ENCODE data around the gene RND3.
A peak's percentile ranks its signal among the peaks of the same experiment; 100 is the strongest.

RND3 gene

DNA sequence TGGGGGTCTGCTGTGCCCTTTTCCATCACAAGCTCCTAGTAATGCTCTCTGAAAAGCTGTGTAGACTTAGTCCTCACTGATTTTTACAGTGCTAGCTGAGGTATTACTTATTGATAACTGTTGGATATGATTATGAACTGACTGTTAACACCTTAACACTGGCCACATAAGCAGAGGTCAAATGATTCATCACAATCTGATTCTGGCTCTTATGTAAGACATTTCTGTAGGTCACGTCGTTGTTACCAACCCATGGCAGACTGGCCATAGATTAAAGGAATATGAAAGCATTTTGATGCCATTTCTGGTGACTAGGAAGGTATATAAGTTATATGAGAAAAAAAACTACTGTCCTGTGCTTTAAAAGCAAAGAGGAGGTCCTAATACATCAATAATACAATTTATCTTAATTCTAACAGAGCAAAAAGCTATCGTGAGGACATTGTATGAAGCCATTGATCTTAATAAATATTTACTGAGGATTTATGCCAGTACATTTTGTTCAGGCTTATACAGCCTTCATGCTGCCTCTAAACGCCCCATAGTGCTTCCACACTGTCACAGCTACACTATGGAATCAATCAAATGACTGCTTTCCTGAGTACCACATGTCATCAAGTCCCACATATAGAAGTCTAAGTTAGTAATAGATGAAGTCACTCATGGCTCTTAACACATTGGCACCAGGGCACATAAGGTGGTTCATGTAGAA lies 6.9 kb upstream of the RND3 start:
- DNase-seq (ENCODE audit: low read depth in 2 of 2) = no peak

DNA sequence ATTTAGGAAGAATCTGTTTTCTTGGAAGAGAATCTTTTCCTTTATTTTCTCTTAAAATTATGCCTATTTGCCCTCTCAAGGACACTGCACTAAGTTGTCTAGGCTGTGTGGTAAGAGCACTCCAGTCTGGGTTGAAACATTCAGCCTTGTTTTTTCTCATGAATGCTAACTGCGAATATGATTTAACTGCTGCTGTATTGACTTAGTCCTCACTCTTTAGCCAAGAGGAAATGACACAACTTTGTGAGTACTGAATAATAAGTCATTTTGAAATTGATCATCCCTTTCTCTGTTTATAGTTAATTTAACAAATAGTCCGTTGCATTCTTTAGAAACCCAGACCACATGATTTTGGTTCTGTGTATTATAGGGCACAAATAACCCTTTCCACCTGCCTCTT lies 4.5 kb upstream of the RND3 start:
- no peak for DNase-seq (ENCODE audit: low read depth in 2 of 2)

DNA sequence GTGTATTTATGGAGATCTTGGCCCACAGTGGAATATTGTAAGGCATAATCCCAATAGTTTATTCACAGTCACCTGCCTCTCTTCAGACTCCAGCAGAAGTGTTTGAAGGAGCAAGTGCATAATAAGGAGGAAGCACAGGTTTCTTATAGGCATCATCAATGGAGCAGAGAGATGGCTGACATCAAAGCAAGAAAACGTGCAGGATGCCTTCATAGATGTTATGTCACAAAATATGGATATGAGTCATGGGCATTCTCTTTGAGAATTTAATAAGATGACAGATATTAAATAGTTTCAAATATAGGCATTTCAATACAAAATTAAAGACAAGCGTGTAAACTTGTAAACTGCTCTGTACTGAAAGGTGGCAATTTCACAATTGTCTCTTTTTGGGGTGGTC lies 4.0 kb upstream of the RND3 start:
- no peak for DNase-seq (ENCODE audit: low read depth in 2 of 2)

- no peak for DNase-seq (ENCODE audit: low read depth in 2 of 2)
These were observed 3.0 kb upstream of the RND3 start for GRCh38 chr2:150490466-150490865.

GRCh38 chr2:150486539-150487484 lies 655 bp downstream of the RND3 start:
- DNase-seq (ENCODE audit: low read depth in 2 of 2) = no peak

GRCh38 chr2:150485871-150486538 lies 1.5 kb downstream of the RND3 start:
- no peak for DNase-seq (ENCODE audit: low read depth in 2 of 2)

- peak in 1 of 2 donors; percentile 8 for DNase-seq (ENCODE audit: low read depth in 2 of 2)
These were observed 2.2 kb downstream of the RND3 start for GRCh38 chr2:150485114-150485870.

GRCh38 chr2:150484461-150485021 lies 2.9 kb downstream of the RND3 start:
- no peak for DNase-seq (ENCODE audit: low read depth in 2 of 2)

DNA sequence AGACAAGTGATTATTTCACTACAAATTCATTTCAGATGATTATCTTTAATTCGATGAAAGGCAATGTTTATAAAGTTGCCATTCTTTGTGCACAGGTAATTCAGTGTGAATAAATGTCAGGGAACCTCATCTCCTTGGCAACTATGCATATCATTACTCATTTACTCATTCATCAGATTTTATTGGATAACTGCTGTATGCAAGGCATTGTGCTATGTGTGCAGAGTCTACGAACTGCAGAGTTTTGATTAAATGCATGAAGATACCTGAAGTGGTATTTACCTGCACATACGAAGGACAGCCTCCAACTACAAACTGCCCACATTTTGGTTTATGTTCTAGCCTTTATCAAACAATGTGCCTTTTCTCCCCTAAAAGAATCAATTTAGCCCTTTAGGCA lies 3.5 kb downstream of the RND3 start:
- no peak for DNase-seq (ENCODE audit: low read depth in 2 of 2)

DNA sequence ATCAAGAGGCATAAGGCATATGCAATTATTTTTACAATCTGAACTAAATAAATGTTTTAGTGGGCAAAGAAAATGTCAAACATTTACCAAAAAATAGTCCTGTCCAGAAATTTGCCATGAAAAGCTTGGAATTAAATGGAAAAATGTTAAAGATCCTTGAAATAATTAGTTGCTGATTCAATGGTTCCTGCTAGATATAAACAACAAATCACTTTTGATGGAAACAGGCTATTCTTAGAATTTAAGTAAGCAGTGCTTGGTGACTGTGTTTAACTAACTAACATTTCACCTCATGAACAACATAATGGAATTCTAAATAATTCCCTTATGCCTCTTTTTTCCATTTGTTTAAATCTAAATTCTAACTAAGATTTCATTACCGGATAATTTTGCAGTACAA lies 3.9 kb downstream of the RND3 start:
- no peak for DNase-seq (ENCODE audit: low read depth in 2 of 2)

DNA sequence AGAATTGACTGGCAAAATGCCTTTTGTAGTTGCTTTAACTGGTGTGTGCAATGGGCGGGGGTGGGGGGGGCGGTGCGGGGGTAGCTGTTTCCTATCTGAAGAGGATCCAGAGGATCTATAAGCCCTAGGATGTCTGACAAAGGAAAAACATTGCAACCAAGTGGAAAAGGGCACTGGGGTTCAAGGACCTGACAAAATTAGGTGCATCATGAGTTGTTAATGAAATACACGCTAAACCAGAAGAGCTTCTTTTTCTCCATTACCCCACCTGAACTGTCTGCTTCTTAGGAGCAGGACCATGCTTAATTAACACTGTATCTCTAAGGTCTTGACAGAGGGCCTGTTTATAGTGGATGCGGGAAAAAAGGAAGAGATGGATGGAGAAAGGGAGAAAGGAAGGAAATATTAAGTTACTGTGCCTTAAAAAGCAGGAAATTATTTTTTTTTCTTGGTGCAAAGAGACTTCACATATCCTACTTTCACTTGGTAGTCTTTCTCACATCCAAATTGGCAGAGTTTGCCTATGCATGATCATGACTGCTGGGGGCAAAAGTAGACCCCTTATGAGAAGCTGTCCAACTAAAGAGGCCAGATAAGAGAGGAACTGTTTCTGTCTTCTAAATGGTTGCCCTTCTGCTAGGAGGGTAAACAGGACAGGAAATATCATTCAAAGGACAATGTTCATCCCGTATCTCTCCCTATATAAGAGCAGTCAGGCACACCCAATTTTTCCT lies 4.6 kb downstream of the RND3 start:
- DNase-seq (ENCODE audit: low read depth in 2 of 2) = no peak

- no peak for DNase-seq (ENCODE audit: low read depth in 2 of 2)
These were observed 5.4 kb downstream of the RND3 start for GRCh38 chr2:150482111-150482510.

- DNase-seq (ENCODE audit: low read depth in 2 of 2) = no peak
These were observed 6.3 kb downstream of the RND3 start for GRCh38 chr2:150480971-150481830.

GRCh38 chr2:150480241-150480640 lies 7.2 kb downstream of the RND3 start:
- no peak for DNase-seq (ENCODE audit: low read depth in 2 of 2)

GRCh38 chr2:150479075-150479915 lies 8.2 kb downstream of the RND3 start:
- DNase-seq (ENCODE audit: low read depth in 2 of 2) = no peak

DNA sequence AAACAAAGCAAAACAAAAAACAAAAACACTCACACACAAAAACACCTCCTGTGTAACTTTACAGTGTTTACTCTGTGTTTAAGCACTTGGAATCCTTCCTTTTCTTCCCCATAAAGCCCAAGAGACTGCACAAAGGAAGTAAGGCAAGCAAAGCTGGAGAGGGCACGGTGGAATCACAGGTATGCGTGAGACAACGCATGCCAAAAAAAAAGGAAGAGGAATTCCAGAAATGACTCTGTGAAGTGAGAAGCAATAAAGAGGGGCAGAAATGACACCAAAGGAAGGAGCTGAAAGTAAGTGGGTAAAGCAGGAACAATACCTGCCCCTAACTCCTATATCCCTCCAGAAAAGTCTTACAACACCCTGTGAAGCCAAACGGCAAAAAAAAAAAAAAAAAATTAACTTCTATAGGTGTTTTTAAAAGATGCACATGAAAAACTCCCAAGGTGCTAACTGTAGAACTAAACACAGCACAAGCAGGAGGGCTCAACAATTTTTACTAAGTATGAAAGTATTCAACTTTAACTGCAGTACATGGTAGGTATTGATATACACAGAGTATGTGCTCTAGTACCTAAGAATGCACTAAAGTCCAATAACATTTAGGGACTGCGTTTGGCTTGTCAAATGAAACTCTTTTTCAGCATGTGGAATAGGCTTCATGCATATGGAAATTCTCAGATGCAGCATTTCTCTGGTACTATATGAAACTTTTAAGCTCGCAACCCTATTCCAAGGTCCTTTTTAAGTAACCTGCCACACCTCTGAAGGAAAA lies 9.1 kb downstream of the RND3 start:
- no peak for DNase-seq (ENCODE audit: low read depth in 2 of 2)

DNA sequence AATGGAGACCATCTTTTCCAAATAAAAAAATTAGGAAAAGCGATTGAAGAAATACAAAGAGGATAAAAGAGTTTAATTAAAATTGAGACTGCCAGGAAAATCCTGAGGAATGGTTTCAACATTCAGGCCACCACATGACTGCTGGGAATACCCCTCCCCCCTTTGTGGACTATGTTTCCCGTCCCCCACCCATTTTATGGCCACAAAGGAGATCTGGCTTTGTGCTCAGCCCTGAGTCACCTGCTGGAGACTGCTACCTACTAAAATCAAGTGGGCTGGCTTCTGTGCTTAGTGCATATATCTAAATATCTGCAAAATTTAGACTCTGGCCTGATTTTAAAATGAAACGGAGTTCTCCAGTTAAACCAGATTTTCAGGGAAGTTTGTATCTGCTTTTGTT lies 10.1 kb downstream of the RND3 start:
- DNase-seq (ENCODE audit: low read depth in 2 of 2) = no peak

DNA sequence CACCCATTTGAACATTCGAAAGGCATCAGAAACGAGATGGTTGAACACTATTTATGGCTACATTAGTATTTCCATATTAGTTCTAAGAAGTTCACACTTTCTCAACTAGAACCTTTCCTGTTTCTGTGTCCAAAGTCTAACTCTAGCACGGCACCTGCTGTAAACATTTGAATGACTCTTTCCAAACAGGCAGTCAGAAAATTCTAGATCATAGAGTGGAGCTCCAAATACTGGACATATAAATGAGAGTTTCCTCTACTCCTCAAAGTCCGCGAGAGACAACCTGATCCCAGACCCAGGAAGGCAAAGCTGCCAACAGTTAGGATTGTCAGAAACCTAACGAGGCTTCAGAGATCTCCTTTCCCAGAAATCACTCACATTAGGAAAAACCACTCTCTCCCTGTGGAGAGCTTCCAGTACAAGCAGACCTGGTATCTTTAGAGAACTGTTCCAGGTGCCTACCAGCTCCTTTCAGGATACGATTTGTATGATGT lies 10.6 kb downstream of the RND3 start:
- DNase-seq (ENCODE audit: low read depth in 2 of 2) = no peak

Data from stimulated activated CD4-positive, alpha-beta T cell treated with anti-CD3 and anti-CD28 coated beads, Interleukin-4, amount 100 ng/mL, for 48 hours (primary cell).